Measurements from ENCODE around the gene ATP6V0C. TPM values are rescaled to one million over a fixed set of nuclear protein-coding genes. Genes with fewer than 3 reads are reported as not detected.

The ATP6V0C gene
- total and polyA plus RNA-seq, 2 of the 13 experiments (the other 11 are each of a cell fraction or from before 2014, with no cell fraction given) = 10.4 to 20.1 TPM

DNA sequence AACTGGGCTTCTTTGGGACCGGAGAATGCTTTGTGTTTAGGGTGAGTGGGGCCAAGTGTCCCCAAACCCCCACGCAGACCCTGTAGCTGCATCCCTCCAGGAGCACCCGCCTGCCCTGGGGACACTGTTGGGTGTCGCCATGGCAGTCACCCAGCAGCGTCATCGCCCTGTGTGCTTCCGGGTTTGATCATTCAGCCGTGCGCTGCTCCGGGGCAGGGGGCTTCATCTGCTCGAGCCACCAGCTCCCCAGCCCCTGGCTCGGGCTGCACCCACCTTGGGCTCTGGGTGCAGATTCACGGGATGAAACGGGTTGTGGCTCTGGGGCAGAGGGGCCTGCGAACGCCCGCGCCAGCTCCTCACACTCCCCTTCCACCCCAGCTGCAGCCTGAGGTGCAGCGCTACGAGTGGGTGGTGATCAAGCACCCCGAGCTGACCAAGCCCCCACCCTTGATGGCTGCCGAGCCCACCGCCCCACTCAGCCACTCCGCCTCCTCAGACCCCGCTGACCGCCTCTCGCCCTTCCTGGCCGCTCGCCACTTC, 13.8 kb upstream of the ATP6V0C start:
- H4K20me1 ChIP-seq (ENCODE audit: insufficient read depth, low read length) = no peaks in the 10 kb centered on the region
- TF ChIP-seq, protein P1, sequence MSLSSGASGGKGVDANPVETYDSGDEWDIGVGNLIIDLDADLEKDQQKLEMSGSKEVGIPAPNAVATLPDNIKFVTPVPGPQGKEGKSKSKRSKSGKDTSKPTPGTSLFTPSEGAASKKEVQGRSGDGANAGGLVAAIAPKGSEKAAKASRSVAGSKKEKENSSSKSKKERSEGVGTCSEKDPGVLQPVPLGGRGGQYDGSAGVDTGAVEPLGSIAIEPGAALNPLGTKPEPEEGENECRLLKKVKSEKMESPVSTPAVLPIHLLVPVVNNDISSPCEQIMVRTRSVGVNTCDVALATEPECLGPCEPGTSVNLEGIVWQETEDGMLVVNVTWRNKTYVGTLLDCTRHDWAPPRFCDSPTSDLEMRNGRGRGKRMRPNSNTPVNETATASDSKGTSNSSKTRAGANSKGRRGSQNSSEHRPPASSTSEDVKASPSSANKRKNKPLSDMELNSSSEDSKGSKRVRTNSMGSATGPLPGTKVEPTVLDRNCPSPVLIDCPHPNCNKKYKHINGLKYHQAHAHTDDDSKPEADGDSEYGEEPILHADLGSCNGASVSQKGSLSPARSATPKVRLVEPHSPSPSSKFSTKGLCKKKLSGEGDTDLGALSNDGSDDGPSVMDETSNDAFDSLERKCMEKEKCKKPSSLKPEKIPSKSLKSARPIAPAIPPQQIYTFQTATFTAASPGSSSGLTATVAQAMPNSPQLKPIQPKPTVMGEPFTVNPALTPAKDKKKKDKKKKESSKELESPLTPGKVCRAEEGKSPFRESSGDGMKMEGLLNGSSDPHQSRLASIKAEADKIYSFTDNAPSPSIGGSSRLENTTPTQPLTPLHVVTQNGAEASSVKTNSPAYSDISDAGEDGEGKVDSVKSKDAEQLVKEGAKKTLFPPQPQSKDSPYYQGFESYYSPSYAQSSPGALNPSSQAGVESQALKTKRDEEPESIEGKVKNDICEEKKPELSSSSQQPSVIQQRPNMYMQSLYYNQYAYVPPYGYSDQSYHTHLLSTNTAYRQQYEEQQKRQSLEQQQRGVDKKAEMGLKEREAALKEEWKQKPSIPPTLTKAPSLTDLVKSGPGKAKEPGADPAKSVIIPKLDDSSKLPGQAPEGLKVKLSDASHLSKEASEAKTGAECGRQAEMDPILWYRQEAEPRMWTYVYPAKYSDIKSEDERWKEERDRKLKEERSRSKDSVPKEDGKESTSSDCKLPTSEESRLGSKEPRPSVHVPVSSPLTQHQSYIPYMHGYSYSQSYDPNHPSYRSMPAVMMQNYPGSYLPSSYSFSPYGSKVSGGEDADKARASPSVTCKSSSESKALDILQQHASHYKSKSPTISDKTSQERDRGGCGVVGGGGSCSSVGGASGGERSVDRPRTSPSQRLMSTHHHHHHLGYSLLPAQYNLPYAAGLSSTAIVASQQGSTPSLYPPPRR (CRISPR knock-in tag; IDR thresholded peaks at IDR 0.05; ENCODE audit: borderline replicate concordance) = no peak
- TF ChIP-seq, protein P2, sequence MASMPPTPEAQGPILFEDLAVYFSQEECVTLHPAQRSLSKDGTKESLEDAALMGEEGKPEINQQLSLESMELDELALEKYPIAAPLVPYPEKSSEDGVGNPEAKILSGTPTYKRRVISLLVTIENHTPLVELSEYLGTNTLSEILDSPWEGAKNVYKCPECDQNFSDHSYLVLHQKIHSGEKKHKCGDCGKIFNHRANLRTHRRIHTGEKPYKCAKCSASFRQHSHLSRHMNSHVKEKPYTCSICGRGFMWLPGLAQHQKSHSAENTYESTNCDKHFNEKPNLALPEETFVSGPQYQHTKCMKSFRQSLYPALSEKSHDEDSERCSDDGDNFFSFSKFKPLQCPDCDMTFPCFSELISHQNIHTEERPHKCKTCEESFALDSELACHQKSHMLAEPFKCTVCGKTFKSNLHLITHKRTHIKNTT (CRISPR knock-in tag; IDR thresholded peaks at IDR 0.05) = no peak
- TF ChIP-seq, protein P3, sequence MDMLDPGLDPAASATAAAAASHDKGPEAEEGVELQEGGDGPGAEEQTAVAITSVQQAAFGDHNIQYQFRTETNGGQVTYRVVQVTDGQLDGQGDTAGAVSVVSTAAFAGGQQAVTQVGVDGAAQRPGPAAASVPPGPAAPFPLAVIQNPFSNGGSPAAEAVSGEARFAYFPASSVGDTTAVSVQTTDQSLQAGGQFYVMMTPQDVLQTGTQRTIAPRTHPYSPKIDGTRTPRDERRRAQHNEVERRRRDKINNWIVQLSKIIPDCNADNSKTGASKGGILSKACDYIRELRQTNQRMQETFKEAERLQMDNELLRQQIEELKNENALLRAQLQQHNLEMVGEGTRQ (IDR thresholded peaks at IDR 0.05; ENCODE audit: low read depth, low read length) = no peak
- TF ChIP-seq, protein P3 (CRISPR knock-in tag; IDR thresholded peaks at IDR 0.05; ENCODE audit: borderline replicate concordance) = no peak
- TF ChIP-seq TBP (CRISPR knock-in tag; IDR thresholded peaks at IDR 0.05) (no peak), ZNF737 (CRISPR knock-in tag; IDR thresholded peaks at IDR 0.05; ENCODE audit: borderline replicate concordance) (no peak), XBP1 (CRISPR knock-in tag; IDR thresholded peaks at IDR 0.05) (no peak), ZNF20 (CRISPR knock-in tag; IDR thresholded peaks at IDR 0.05) (no peak)
- no peak for DNase-seq (ENCODE audit: low spot score)
- no peaks in the 10 kb centered on the region for H3K9me3 ChIP-seq (ENCODE audit: low read length)
- H3K36me3 ChIP-seq (replicated peaks in 1 of 2; ENCODE audit: control insufficient read depth in 1 of 2, insufficient read depth in 2 of 2, low read length in 2 of 2) = peaks cover 14 to 29% of the 10 kb centered on the region in 2 experiments; a peak in 4 of 5 replicates
- in situ Hi-C loops (cut with HindIII; ENCODE audit: extremely low pct_ligation_motif_present, low pct_unique_long_range_greater_than_20kb) (loop anchor here (5.0 kb wide), 1 partner anchor 73 kb away; the partner anchor contains the start of gene CCNF), intact Hi-C loops (cut with micrococcal nuclease; ENCODE audit: unreplicated experiment) (loop anchor here (10.0 kb wide), 1 partner anchor 155 kb away; the partner anchor contains the start of gene ABCA3)
- no peaks in the 10 kb centered on the region for H3K79me2 ChIP-seq (ENCODE audit: insufficient read depth, low read length)
- WGBS (ENCODE audit: low lambda C conversion rate) = 100% methylated on average over 13 of the region's 29 CpGs
- no peak overlapping the region for H3K4me3 ChIP-seq (replicated peaks in 1 of 3; ENCODE audit: insufficient read depth in 1 of 3, low read depth in 2 of 3, low read length in 3 of 3)
- H2AFZ ChIP-seq (ENCODE audit: low read length) = no peak overlapping the region
- ATAC-seq = no peak
- POLR2A ChIA-PET = no interaction called here
- peaks cover 22% of the 10 kb centered on the region for H3K4me1 ChIP-seq (ENCODE audit: insufficient read depth, low read length)
- no peak overlapping the region for H3K27ac ChIP-seq (ENCODE audit: extremely low read length, insufficient read depth, low read length)
- no peak for FAIRE-seq
- no peak overlapping the region for H3K4me2 ChIP-seq (ENCODE audit: low read depth, low read length)
- CTCF ChIA-PET (ENCODE audit: low intra/inter-chr PET ratio, low total read pairs) = interaction anchor here (2.2 kb wide), 1 partner anchor 70 kb away, joined by 9 read pairs; the partner anchor contains the start of gene CCNF
- H3K9ac ChIP-seq (ENCODE audit: insufficient read depth, low read depth, low read length) = no peak overlapping the region
- H3K27me3 ChIP-seq (ENCODE audit: control insufficient read depth in 1 of 2, insufficient read depth in 2 of 2, low read length in 2 of 2) = no peaks in the 10 kb centered on the region
- BruUV-seq (replicated peaks) = no TSS peak
